HG02763 (cell line): Measurements from ENCODE around the gene PLPPR1.
"Not testable (repeated sequence)": the region's sequence is repeated elsewhere in the genome, so short reads cannot be mapped to it uniquely, and the experiment has no call there.

ENCODE experiments used
- ATAC-seq: cut with Tn5 transposase; IDR thresholded peaks from one replicate; pipeline ENCODE4 v1.9.1; 2021; ENCODE audit warnings: mild to moderate bottlenecking, moderate library complexity; ENCODE audit not compliant: unreplicated experiment

Gene PLPPR1

DNA sequence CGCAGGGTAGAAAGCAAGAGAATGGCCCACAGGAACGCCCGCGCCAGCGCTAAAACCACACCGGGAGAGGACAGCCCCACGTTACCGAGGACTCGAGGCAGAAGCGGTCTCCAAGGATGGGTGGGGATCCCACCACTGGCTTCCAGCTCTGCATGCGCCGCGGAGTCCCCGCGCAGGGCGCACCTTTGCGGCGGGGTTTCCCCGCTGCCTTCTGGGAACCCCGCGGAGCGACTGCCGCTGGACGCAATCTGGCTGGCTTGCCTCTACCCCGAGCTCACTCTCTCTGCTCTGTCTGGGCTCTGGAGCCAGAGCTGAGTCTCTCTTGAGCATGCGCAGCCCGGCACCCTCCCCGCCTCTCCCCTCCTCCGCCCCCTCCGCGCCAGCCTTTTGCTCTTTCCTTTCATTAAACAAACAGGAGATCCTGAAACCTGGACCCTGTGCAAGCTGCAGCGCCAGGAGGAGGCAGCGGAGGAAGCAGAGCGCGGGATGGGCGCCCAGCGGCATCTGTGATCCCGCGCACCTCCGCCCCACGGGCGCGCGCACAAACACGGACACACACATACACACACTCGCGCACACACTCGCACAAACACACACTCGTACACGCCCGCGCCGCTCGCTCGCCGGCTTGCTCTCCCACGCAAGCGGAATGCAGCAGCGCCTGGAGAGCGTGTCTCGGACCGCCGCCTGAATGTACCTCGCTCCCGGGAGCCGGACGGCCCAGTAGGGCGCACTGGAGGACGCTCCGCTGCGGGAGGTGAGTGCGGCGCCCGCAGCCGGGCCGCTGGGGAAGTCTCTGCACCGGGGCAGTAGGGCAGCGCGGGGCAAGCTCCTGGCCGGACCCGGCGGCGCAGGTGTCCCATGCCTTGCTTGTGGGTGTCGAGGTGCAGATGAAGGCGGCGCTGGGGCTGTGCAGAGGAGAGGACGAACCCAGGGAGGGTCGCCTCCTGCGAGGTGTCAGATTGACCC is at the start of gene PLPPR1:
TSS of gene PLPPR1 (plus strand) at position 382 of the 969 bp plus-strand sequence.
- no peak for ATAC-seq

DNA sequence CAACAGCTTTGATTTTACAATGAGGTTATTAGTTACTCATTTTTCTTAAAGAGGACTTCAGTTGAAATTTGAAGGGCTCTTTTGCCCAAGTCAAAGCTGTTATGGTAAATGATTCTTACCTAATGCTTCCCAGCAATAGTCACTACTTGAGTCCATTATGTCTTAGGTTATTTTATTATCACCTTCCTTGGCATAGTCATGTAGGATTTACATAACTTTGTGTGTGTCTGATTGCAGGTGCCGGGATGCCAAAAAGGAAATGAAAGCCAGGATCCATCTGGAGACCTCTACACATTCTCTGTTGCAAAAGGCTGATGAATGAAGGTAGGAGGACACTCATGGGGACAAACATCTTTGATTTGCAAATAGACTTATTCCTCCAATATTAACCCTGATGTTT is 38.8 kb upstream of the PLPPR1 start:
- ATAC-seq, result no peak

DNA sequence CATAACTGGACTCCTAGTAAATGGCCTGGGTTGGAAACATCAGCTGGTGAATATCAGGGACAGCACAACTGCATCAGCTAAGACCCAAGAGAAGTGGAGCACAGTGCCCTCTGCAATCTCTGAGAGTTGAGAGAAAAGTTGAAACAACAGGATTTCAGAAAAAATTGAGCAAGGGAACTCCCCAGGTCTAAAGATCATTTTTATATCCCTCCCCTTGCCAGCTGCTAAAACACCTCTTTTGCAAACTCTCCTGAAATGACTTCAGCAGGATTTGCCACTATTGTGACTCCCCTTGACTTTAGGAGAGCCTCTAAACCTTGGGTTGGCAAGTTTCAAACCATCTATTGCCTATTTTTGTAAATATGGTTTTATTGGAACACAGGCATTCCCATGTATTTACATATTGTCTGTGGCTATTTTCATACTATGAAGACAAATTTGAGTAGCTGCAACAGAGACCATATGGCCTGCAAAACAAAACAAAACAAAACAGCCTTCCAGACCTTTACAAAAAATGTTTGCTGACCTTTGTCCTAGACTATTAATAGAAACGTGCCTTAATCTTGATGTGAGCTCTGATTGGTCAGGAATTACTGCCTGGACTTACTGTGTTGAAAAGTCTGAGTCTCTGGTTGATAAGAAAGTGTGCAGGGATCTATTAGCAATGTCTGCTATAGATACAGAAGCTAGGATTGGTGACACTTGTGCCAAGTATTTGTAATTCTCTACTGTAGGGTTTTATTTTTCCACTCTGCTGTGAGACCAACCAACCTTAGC is 37.7 kb upstream of the PLPPR1 start:
- no peak for ATAC-seq

DNA sequence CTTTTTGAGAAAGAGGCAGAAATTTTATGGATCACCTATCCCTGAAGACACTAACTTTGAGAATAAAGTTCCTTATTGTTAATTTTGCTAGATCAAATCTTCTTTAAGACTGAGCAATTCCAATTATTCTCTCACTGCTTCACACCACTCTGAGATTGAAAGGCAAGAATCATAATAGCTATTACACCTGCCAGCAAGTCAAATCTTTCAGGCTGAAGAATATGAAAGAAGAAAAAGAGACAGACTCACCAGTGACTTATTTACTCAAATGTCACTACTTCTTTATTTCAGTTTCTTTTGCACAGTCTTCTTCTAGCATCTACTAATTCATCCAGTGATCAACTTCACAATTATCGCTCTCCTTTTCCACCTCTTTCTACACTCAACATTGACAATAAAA is 35.9 kb upstream of the PLPPR1 start:
- ATAC-seq, result no peak

DNA sequence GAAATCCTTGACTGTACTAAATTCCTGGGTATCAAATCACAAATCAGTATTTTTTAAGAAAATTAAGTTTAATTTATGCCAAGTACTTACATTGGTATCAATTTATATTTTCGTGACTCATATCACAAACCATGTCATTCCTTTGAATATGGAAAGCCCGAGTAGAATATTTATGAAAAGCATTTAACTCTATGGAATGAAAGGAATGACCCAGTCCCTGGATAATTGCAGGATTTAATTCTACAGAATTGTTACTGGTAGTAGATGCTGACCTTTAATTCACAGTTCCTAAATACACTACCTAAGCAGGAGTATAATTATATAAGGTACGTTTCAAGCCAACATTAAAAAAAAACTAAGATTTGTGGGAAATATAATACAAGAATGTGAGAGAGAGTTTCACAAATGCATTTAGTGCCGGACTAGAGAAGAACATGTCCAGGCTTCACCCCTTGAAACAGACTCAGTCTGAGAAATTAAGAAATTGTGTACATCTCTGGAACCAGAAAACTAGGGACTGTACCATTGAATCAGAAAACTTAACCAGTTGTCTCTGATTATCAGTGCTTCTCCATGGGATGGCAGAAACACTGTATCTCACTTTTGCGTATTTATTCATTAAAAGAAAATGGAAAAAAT is 28.5 kb upstream of the PLPPR1 start:
- ATAC-seq, result no peak

DNA sequence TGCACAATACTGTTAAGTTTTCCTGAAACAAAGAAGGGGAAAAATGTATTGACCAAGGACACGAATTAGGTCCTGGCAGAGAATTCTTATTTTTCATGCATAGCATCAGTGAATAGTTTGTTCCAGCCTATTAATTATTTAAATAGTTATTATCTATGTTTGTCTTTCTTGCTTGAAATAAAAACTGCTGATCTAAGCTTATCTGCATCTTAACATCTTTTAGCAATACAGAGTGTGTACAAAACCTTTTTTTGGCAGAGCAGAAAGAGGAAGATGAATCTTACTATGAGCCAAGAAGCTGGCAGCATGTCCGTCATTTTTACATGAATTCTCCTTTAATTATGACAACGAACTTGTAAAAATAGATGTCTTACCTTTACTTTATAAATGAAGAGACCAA is 23.3 kb upstream of the PLPPR1 start:
- no peak for ATAC-seq

DNA sequence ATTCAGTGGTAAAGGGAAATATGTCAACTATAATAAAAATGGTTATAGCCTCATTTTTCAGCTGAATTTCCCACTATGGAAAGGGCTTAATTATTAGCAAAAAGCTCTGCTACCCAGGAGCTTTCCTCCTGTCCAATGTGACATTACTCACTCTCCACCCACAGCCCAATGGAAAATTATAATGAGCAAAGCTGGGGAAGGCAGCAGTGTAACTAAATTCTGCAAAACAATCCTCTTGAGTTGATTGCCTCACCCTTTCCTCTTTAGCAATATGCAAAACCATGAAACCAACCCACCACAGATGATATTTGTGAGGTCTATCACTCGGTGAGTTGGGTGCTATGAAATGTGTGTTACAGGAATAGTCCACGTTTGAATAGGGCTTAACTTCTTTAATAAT is 14.0 kb upstream of the PLPPR1 start:
- ATAC-seq, result no peak

DNA sequence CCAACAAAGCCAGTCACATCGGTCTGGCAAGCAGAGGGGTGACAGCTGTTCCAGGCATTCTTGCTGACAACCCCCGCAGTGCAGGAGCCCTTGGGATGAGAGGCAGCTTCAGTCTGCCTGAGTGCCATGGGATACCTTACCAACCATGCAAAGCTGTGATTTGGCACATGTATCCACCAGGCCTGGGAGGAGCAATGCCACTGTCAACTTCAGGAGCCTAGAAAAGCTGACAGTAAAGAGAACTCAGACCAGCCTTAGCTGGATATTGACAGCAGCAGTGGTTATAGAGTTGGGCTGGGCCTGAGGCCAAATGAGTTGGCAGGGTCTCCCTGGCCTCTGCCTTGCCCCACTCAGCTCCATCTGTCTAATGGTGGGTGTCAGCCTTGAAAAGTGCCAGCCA is 10.1 kb upstream of the PLPPR1 start:
- no peak for ATAC-seq

DNA sequence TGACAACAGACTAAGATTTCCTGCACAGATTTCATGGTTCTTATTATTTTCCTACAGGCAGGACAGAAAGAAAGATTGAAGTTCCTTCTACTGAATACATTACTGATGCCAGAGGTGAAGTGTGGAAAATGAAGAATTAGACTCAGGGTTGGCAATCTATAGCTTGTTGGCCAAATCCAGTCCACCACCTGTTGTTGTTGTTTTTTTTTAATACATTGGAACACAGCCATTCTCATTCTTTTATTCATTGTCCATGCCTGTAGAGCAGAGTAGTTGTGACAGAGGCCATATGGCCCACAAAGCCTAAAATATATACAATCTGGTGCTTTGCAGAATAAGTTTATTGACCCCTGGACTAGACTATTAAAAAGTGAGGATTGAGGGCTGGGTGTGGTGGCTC is 5.8 kb upstream of the PLPPR1 start:
- ATAC-seq, result no peak

DNA sequence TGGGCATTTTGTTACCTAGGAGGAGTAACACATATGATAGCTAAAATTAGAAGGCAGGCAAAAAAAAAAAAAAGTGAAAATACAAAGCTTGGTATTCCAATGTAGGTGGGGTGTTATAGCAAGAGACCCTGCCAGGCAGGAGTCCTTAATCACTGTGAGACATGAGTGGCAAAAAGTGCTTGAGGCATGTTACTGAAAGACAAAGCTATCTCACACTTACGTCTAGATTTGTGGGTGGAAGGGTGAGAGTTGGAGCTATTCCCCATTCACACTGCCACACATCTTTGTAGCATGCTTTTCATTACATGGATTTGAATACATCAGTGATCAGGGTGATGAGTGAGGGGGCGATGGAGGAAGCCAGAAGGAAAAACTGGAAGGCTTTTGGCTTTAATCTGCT is 2.6 kb upstream of the PLPPR1 start:
- no peak for ATAC-seq

DNA sequence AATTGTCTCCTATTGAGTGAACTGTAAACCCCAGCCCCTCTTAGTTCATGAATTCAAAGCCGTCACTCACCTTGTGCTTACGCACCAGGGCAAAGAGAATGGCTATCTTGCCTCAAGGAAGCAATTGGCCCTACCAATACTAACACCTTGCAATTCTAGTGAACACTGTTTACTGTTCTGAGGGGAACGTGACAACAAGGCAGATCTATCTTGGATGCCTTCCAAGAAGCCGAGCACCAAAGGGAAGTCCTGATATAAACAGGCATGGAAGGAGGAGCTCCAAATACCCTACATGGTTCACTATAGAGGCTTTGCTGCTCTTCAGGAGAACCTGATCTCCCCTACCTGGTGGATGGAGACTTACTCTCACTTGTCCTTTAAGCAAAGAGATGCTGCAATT is 1.7 kb upstream of the PLPPR1 start:
- no peak for ATAC-seq

DNA sequence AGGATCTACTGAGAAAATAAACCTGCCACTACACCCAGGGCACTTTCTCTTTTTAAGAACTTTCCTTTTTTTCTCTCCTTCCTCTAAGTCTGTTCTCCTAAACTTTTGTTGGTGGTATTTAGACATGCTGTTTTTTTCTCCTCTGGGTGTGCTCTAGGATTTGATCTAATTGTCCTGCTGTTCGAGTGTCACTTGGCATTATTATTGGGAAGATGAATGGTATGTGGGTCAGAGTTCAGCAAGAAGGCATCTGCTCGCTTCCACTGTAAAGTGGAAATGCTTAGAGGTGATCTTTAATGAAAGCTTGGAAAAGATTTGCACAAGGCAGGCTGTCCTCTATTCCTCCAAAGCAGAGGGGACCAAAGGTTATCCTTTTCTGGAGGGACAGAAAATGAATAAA is 1.3 kb upstream of the PLPPR1 start:
- ATAC-seq, result no peak

DNA sequence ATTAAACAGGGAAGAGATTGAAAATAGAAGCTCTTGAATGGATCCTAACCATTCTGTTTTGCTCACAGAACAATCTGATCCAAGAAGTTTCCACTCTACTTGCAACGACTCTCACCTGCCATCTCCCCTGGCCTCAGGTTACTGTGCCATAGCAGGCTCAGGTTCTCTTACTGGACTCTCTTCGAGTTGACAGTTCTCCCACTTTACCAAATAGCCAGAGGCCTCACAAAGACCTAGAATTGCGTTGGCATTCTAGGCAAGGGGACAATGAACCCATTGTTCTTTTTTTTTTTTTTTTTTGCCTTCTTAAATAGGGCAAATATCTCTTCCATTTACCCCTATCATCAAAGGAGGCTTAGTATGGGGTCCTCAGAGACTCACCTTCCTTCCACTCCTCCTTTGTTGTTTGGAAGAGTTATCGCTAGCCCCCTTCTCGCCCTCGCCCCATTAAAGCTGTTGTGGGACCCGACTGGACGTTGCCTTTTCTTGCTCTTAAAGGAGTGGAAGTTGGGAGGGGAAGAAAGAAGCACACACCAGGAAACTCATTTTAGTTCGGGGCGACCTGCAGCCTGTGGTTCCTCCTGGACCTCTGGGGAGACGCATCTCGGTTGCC is 688 bp upstream of the PLPPR1 start:
- ATAC-seq, result no peak

DNA sequence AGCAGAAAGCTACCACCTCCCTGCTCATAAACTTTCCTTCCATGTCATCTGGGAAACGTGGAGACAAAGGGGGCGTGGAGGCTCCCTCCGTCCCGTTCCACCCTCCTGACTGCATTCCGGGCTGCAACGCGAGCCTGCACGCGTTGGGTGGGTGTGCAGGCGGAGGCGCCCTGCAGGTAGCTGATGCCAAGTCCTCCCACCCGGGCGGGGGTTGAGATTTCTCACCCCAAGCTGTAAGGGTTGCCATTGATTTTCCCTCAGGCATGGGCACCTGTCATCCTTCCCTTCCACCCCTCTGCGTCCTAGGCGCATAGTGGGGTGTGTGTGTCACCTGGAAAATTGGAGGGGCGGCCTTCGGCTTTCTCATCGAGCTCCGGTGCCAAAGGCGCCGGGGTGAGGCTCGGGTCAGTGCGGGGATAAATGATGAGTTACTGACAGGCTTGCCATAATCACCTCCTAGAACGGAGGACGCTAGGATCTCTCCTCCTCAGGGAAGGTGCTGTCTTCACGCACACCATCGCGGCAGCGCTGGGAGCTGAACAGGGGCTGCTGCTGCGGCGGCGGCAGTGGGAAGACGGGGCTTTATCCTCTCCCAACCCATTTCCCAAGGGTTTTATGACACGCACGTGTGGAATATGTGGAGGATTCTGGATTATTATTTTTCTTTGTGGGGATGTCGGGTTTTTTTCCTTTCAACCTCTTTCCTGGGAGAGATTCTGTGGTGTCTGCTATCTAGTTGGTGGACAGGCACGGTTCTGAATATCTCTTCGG is 973 bp downstream of the PLPPR1 start:
- no peak for ATAC-seq

DNA sequence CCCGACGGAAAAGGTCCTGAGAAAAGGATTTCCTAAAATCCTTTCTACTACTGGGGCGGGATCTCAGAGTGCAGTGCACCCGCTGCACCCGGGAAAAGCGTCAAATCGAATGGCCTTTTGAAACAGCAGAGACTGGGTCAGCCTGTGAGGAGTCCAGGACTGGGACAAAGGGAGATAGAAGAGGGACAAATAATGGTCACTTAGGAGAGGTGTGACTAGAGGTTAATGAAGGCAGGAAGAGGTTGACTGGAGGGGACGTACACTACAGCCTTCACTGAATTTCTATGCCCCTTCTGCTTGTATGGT is 1.5 kb downstream of the PLPPR1 start:
- no peak for ATAC-seq

DNA sequence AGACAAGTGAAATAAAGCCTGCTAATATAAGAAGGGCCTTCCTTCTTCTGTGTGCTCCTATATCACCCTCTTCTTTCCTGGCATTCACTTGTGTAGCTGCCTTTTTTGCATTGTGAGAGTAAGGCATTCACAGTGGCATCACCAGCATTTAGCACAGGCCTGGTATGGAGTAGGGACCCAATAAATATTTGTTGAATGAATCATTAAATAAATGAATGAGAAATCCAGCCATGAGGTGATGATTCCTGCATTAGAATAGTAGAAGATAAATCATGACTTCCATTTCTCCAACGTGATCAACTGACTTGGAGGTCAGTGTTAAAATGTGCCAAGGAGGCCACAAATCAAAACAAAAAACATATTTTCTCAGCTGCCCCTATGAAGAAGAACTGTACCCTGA is 3.9 kb downstream of the PLPPR1 start:
- ATAC-seq, result no peak

DNA sequence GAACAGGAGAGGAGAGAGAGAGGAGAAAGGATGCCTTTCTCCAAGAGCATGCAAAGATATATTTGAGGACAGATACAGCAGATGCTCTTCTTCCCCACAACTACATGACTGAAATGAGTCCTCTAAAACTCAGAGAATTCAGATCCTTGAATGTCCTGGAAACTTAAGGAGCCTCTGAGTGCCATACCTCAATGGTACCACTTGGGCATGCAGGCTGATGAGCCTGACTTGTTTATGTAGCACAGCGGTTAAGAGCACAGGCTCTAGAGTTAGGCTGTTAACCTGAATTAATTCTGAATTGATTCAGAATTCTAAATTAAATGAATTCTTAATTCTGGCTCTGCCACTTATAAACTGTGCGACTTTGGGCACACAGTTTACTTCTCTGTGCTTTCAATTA is 5.7 kb downstream of the PLPPR1 start:
- no peak for ATAC-seq

DNA sequence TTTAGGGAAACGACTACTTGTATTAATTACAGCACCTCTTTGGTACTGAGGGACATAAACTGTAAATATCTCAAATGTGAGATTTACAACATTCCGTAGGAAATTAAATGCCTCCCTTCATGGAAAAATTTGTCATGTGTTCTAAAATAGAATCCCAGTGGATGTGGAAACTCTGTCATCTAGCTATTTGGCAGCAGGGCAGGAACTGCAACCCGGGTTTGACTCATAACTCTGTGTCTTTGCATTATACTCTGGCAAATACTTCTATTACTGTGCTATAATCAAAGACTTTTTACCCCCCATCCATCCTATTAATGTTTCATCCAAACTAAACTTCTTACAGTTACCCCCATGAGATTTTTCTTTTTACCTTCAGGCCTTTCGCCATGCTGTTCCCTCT is 6.6 kb downstream of the PLPPR1 start:
- ATAC-seq, result no peak

DNA sequence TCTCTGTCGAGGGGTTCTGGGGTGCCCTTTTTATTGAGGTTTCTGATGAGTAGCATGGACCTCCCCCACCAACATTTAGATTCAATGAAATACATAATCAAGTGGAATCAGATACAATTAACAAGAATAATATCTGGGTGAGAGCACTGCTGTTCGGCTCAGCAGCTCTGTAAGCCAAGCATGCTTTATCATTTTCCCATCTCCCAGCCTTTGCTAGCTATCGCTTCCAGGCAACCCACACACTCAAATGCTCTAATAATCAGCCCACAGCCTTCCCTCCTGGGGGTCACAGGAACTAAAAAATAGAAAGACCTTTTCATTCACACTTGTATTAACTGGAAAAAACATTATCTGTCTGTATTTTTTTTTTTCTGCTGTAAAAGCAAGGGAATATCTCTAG is 8.9 kb downstream of the PLPPR1 start:
- ATAC-seq, result no peak

DNA sequence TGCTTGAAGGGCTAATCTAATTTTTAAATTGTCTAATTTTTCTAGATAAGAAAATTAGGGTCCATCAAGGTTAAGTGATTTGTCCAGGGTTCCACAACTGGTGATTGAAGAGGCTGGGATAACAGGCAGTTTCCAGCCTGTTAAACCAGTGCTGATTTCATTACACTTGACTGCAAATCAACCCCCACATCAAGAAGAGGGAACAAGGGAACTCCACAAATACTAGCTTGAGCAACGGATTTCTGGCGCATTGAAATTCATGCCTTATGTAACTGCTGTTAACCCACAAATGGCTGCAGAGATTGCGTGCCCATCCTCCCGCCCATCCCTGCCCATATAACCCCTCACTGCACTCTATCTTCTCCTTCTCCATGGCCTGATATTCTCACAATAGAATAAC is 10.0 kb downstream of the PLPPR1 start:
- no peak for ATAC-seq

DNA sequence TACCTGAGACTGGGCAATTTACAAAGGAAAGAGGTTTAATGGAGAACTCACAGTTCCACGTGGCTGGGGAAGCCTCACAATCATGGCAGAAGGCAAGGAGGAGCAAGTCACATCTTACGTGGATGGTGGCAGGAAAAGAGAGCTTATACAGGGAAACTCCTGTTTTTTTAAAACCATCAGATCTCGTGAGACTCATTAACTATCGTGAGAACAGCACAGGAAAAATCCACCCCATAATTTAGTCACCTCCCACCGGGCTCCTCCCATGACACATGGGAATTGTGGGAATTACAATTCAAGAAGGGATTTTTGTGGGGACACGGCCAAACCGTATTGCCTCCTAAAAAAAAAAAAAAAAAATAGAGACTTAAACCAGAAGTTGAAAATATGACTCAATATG is 11.1 kb downstream of the PLPPR1 start:
- ATAC-seq, result not testable (repeated sequence)
